D721Med (cell line): ENCODE data around the gene DPP6.
A peak's percentile ranks its signal among the peaks of the same experiment; 100 is the strongest.

Source experiments
- DNase-seq: peaks from one replicate; pipeline ENCODE4 v3.0.0; 2011; ENCODE audit warnings: low spot score; ENCODE audit not compliant: insufficient read length
- FAIRE-seq: peaks from 2 replicates; lab custom pipeline; 2011; peaks lifted over from hg19 to GRCh38; lab: Jason Lieb, UNC
- CTCF ChIP-seq: IDR thresholded peaks from 2 replicates; pipeline ENCODE4 v1.5.1; 2012; ENCODE audit warnings: mild to moderate bottlenecking, control low read depth; ENCODE audit not compliant: insufficient read depth; ENCODE audit errors: missing control alignments

Gene DPP6

DNA sequence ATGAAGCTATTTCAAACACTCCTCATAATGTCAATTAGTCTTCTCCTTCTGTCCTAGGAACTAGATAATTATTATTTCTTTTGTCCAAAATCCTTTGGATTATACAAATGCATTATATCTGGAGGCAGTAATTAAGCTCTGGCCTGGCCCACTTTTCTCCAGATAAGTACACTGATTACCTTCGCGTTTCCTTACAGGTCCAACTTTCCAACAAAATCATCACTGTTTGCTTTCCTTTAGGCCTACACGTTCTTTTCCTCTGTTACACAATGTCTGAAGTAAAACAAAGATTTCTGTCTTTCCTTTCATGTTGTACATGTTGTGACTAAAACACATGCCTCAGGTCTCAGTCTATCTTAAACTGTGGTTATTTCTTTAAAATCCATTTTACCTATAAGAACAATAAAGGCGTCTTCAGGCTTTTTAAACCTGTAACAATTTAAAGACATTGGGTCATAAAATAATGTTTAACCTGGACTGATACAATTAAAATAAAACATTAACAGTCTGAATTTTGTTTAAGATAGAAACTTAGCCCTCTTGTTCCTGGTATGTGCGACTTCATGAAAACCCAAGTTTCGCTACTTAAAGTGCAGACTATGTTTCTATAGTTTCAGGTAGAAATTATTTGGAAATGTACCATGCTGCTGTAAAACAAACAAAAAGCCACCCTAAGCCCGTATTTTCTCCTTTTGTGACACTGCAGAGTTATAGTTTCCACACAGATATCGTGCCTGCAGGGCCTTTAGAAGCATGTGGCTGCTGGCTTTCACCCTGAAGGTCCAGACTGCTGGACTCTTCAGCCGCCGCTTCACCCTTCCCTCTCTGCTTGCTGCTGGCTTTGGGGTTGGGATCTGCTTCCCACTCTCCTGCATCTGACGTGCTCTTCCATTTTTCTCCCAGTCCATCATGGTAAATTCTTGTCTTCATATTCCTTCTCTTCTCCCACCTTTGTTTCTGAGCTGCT is 381.7 kb downstream of the DPP6 start:
- FAIRE-seq (no peak), DNase-seq (no peak)
- no peak for TF ChIP-seq CTCF

DNA sequence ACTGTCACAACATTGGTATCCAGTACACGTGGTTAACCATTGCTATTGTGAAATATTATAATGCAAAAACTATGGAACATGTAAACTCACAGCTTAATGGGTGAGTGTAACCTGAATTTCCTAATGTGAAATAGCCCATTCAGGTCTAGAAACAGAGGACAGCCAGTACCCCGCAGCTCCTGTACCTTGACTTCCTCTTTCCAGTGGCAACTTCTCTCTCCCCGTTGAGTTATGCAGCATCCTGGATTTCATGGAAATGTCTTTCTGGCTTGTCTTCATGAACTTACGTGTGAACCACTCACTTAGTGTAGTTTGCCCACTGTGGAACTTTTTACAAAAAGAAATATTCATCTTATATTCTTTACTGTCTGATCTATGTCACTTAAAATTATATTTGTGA is 384.4 kb downstream of the DPP6 start:
- TF ChIP-seq CTCF = no peak
- FAIRE-seq (no peak), DNase-seq (no peak)

DNA sequence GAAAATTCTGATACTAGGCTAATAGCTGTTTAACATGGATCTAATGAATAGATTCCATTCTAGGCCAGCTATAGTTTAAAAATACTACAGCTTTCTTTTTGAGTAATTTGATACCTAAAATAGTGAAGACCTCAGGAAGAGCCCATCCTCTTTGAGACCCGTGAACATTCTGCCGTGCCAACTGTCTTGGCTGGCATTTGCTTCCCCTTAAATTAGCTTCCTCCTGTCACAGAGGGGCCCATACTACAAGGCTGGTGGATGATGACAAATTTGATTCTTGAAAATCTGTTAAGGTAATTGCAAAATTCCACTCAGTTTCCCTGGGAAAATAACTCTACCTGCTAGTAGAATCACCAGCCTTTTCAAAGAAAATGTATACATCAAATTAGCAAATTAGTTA is 385.0 kb downstream of the DPP6 start:
- no peak for FAIRE-seq
- DNase-seq = no peak
- TF ChIP-seq CTCF = no peak

DNA sequence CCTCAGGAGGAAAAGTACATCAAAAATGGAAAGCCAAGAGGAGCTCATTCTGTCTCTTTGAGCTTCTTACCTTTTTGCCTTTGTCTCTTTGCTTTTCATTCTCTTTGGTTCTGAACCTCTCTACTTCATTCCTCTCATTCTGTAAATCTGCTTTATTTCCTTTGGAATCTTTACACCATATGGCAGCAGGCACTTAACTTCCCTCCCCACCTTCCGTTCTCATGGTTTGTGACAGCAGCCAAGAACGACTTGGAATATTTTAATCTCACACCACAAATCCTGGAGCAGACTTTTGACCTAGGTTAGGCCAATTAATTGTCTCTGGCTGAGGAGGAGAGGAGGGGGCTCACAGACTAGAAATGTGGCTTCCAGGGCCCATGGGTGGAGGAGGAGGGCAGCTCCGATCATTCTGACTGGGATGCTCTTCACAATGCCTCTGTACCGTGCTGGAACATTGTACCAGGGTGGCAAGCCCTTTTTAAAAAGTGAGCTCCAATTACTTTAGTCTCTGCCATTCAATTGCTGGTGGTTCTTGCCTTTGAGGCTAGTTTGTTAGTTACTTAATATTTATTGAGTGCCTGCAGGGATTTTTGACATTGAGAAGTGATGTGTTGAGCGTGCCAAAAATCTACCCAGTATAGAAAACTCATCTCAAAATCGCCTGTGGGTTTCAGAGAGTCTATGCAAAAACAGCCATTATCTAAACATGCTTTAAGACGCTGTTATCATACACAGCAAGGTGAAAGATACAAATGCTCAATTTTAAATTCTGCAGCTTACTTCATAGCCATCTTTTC is 386.6 kb downstream of the DPP6 start:
- no peak for TF ChIP-seq CTCF
- DNase-seq (peak; percentile 25), FAIRE-seq (no peak)

DNA sequence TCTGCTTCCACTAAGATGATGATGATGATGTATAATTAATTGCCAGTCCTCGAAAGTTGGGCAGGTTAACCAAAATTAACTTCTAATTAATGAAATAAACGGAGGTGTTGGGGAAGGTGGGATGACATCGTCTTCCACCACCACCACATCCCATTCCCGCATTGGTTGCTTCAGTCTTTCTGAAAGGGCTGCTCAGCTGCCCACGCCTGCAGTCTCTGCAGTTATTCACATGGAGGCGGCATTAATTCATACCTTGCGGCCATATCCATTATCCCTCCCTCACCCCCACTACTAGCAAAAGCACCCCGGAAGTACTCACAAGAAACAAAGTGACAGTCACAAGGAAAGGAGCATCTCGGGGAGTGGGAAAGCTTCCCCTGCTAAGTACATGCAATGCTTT is 387.9 kb downstream of the DPP6 start:
- DNase-seq (no peak), FAIRE-seq (no peak)
- TF ChIP-seq CTCF = no peak

DNA sequence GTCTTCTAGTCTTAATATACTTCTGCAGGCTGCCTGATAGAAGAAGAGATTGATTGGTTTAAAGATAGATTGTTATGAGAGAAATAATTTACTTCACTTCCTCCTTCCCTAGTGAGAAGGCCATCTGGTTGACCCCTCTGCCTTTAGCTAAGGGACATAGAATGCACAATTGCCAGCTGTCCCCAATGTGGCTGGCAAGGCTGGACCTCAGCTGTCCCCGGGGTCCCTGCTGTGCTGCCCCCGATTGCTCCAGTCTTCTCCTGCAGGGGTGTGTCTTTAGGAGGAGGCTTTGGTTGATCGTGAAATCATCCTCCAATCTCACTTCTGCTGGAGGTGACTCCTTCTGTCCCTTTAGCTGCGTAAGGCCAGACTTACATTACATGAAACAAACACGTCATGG is 388.5 kb downstream of the DPP6 start:
- FAIRE-seq = no peak

More for the DNA sequence above, 388.5 kb downstream of the DPP6 start:
- DNase-seq = no peak
- TF ChIP-seq CTCF = no peak
